ENCODE results near the gene SH3GL2.

SH3GL2 gene

DNA sequence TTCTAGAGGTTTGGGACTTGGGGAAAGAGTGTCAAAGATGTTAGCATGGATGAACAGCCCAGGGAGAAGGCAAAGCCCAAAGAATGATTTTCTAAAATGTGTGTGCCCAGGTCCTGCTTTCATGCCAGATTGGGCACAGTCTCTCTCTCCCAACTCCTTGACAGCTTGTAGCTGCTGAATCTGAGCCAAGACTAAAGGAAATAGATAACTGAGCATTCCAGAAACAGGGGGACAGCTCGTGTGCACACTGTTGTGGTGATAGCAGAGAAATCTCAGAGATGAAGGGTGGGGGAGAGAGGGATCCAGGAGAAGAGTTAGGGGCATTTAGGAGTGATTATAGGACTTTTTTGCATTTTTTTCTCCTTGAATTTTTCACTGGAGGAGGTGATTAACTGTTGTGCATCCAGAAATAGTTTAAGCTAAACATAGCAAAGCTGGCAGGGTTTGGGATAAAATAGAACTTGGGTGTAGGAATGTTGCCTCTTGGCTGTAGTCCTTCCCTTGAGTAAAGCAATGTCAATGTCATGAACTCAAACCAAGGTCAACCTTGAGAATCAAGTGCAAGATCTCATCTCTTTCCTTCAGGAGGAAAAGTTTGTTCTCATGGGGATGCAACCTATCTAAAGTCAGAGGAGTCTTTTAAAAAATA, 245.9 kb downstream of the SH3GL2 start:
- DNase-seq, result no peak

DNA sequence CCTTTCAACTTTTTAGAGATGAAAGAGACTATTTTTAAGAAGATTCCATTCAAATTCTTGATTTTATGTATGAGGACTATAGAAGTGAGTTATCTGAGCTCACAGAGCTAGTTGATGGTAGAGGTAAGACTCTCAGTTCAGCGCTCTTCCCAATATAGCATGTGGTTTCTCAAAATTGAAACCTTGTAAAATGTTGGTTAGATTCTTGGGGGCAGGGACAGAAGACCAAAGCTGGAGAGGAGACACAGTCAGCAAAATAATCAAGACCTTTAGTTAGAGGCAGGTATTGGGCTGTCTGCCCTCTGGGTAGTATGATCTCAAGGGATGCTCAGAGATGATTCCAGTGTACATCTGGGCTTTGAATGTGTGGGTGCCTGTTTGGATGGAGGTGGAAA, 246.4 kb downstream of the SH3GL2 start:
- no peak for DNase-seq

DNA sequence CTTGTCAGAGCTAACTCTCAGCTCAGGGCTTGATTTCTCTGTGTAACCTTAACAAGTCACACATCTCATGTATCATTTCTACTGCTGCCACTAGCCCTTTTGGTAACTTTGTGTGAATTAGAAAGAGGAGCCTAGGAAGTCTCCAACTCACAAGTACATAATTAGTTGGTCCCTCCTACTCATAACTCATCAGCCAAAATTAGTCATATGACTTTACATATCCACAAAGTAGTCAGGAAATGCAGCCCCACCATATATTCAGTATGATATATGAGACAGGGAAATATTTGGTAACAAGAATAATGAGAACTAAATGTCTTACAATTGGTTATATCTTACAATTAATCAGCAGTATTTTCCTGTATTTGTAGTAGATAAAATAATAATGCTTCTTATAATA, 250.2 kb downstream of the SH3GL2 start:
- DNase-seq, result no peak

DNA sequence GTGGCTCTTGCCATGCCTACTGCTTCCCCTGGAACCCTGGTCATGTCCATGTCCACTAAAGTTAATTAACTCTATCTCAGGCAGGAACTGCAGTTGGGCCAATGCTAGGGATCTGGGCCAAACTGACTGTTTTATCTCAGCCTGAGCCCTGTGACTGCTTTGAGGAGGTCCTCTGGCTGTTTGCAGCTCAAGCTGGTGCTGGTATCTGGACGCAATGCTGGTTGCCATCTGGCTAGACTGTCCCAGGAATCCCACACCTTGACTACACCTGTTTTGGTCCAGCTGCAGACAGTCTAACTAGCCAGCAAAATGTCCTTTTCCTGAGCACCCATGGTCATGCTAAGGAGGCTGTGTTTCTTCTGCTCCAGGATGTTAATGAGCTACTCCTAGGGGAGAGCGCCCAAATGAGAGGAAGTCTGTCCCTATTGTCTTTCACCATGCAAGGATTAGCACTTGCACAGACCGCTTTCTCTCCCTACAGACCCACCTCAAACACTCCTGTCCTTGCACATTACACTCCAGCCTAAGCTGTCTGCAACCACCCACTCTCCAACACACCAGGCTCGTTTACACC, 251.0 kb downstream of the SH3GL2 start:
- no peak for DNase-seq

DNA sequence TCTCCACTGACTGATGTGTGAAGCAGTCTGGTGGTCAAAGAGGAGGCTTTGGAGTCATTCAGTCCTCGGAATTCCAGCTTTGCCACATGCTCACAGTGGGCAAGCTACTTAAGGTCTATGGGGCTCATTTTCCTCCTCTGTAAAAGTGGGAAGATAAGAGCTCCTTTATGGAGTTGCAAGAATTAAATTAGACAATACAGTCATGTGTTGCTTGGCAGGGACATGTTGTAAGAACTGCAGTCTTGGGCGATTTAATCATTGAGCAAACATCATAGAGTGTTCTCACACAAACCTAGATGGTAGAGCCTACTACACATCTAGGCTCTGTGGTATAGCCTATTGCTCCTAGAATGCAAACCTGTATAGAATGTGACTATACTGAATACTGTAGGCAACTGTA, 253.9 kb downstream of the SH3GL2 start:
- DNase-seq, result no peak

DNA sequence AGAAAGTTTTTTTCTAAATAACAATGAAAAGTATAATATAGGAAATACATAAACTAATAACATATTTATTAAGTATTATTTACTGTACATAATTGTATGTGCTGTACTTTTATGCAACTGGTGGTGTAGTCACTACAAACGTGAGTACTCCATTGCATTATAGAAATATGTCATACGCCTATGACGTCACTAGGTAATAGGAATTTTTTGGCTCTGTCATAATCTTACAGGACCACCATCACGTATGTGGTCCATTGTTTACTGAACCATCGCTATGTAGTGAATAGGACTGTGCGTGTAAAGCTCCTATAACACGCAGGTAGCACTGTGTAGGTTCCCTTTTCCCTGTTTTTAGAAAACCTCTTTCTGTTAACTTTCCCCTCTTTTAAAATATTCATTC, 255.0 kb downstream of the SH3GL2 start:
- DNase-seq, result no peak

DNA sequence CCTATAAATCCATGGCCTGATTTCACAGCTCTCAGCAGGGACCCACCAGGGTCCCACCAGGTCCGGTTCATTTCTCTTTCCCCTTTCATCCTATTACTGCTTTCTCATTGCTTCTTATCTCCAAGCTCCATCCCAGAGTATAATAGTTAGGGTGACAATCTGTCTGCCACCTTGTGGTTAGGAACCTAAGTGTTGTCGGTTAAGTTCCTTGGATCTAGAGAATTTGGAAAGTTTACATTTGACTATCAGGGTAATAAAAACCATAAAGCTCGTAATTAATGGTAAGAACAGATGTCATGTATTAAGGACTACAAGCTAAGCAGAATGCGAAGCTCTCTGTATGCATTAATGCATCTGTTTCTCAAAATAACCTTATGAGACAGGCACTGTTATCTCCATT, 259.1 kb downstream of the SH3GL2 start:
- DNase-seq, result no peak

DNA sequence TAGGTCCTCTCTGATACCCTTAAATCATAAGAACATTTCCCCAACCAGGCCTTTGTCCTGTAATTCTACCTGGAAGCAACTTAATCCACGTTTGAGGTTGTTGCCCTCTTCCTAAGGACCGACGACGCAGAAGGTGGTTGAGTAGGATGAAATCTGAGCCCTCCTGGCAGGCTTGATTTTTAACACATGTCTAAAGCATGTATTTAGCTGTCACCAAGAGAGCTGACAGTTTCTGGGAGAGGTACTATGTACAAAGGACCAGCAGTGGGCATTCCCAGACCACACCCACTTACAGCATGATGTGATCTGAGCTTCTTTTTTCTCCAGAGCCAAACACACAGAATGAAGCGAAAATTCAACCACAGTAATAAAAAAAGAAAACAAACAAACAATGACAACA, 260.9 kb downstream of the SH3GL2 start:
- no peak for DNase-seq

DNA sequence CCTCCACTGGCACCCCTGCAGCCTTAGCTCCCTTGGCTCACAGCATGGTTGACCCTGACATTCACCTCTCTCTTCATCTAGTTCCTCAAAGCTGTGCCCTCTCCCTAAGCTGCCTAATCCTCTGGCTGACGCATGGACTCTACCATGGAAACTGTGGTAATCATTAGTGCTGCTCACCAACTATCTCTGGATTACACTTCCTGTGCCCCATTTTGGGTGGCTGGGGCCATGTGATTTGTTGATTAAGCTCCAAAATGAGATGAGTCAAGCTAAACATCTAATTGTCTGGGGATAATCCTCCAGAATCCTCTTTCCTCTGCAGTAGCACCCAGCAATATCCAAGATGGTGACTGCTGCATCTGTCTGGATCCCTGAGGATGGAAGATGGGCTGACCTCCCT, 264.4 kb downstream of the SH3GL2 start:
- DNase-seq, result no peak
